Astrocyte of the cerebellum (primary cell): ENCODE data around the gene CDX1.

Source experiments
- DNase-seq: peaks from one replicate; pipeline ENCODE4 v3.0.0-alpha.2; 2011; ENCODE audit warnings: low read depth
- H3K4me3 ChIP-seq: 2 replicates; pipeline ENCODE4 v1.5.1; 2011; ENCODE audit warnings: mild to moderate bottlenecking, low read depth, low read length, moderate library complexity
- CTCF ChIP-seq: IDR thresholded peaks from 2 replicates; pipeline ENCODE4 v1.5.1; 2012; ENCODE audit warnings: low read length, low read depth, moderate library complexity, mild to moderate bottlenecking; ENCODE audit errors: missing control alignments
- in situ Hi-C: cut with HindIII; loops from 2 replicates; pipeline ENCODE4 v1.10.0; 2017; ENCODE audit warnings: low sequenced_read_pairs

CDX1 gene

GRCh38 chr5:150196514-150196913 is 29.9 kb downstream of the CDX1 start:
- no peak for TF ChIP-seq CTCF
- H3K4me3 ChIP-seq: no peak overlapping the region
- no peak for DNase-seq
- in situ Hi-C loops: no loop called here

- in situ Hi-C loops: no loop called here
- TF ChIP-seq CTCF: no peak
Observed at GRCh38 chr5:150196986-150197385, 30.4 kb downstream of the CDX1 start.

GRCh38 chr5:150197476-150197875 is 30.9 kb downstream of the CDX1 start:
- TF ChIP-seq CTCF: no peak
- no peak for DNase-seq
- in situ Hi-C loops: no loop called here
- no peak overlapping the region for H3K4me3 ChIP-seq

More at GRCh38 chr5:150196986-150197385, 30.4 kb downstream of the CDX1 start:
- H3K4me3 ChIP-seq: no peak overlapping the region
- no peak for DNase-seq

GRCh38 chr5:150202501-150202900 is 35.9 kb downstream of the CDX1 start:
- in situ Hi-C loops: no loop called here
- H3K4me3 ChIP-seq: no peak overlapping the region
- DNase-seq: no peak
- TF ChIP-seq CTCF: no peak

GRCh38 chr5:150203832-150204589 is 37.4 kb downstream of the CDX1 start:
- TF ChIP-seq CTCF: no peak
- DNase-seq: no peak
- in situ Hi-C loops: no loop called here
- H3K4me3 ChIP-seq: no peak overlapping the region

- TF ChIP-seq CTCF: no peak
- DNase-seq: no peak
- no peak overlapping the region for H3K4me3 ChIP-seq
- in situ Hi-C loops: no loop called here
Observed at GRCh38 chr5:150204590-150204960, 38.0 kb downstream of the CDX1 start.
